ENCODE results near the gene CDC23.

CDC23 gene

GRCh38 chr5:138182808-138183207, 30.3 kb downstream of the CDC23 start:
- no peak for DNase-seq (ENCODE audit: low read depth)
- H3K4me3 ChIP-seq (replicated peaks; ENCODE audit: low read depth, low read length) = no peak overlapping the region
- TF ChIP-seq CTCF (IDR thresholded peaks at IDR 0.05; ENCODE audit: low read length, missing control alignments) = no peak

GRCh38 chr5:138180841-138181240, 32.3 kb downstream of the CDC23 start:
- TF ChIP-seq CTCF (IDR thresholded peaks at IDR 0.05; ENCODE audit: low read length, missing control alignments) = no peak
- no peak for DNase-seq (ENCODE audit: low read depth)
- no peak overlapping the region for H3K4me3 ChIP-seq (replicated peaks; ENCODE audit: low read depth, low read length)

- DNase-seq (ENCODE audit: low read depth) = peak; percentile 80
- H3K4me3 ChIP-seq (replicated peaks; ENCODE audit: low read depth, low read length) = peak overlapping the region; percentile 100
- TF ChIP-seq CTCF (IDR thresholded peaks at IDR 0.05; ENCODE audit: low read length, missing control alignments) = peak; percentile 47
These were observed 32.8 kb downstream of the CDC23 start for GRCh38 chr5:138180183-138180782.

GRCh38 chr5:138179277-138179857, 33.8 kb downstream of the CDC23 start:
- peak overlapping the region; percentile 100 for H3K4me3 ChIP-seq (replicated peaks; ENCODE audit: low read depth, low read length)
- TF ChIP-seq CTCF (IDR thresholded peaks at IDR 0.05; ENCODE audit: low read length, missing control alignments) = no peak
- no peak for DNase-seq (ENCODE audit: low read depth)

GRCh38 chr5:138178516-138179276, 34.4 kb downstream of the CDC23 start, which contains the start of the genes BRD8 and KIF20A:
Gene BRD8, minus strand, starts transcription at chr5:138178630. Its CDS starts 16 bp downstream, at chr5:138178614.
Gene KIF20A, plus strand, starts transcription at chr5:138179112. Its CDS starts 569 bp downstream, at chr5:138179681.
- H3K4me3 ChIP-seq (replicated peaks; ENCODE audit: low read depth, low read length) = peak within 1 kb of the TSS; percentile 100
- peak; percentile 96 for DNase-seq (ENCODE audit: low read depth)
- no peak for TF ChIP-seq CTCF (IDR thresholded peaks at IDR 0.05; ENCODE audit: low read length, missing control alignments)

- peak; percentile 33 for DNase-seq (ENCODE audit: low read depth)
- TF ChIP-seq CTCF (IDR thresholded peaks at IDR 0.05; ENCODE audit: low read length, missing control alignments) = no peak
- peak overlapping the region; percentile 100 for H3K4me3 ChIP-seq (replicated peaks; ENCODE audit: low read depth, low read length)
These were observed 35.1 kb downstream of the CDC23 start for GRCh38 chr5:138177941-138178515.
